HG03139 (cell line): ENCODE data around the gene ISLR.

ENCODE experiments used
- ATAC-seq: cut with Tn5 transposase; IDR thresholded peaks from one replicate; pipeline ENCODE4 v1.9.1; 2021; ENCODE audit not compliant: unreplicated experiment

The ISLR gene

GRCh38 chr15:74209997-74210671 is 36.6 kb downstream of the ISLR start:
- no peak for ATAC-seq

- no peak for ATAC-seq
These were observed 37.2 kb downstream of the ISLR start for GRCh38 chr15:74210729-74211128.

GRCh38 chr15:74211656-74212055 is 38.1 kb downstream of the ISLR start:
- ATAC-seq, result no peak

GRCh38 chr15:74212494-74212893 is 39.0 kb downstream of the ISLR start:
- no peak for ATAC-seq

- no peak for ATAC-seq
These were observed 40.4 kb downstream of the ISLR start for GRCh38 chr15:74213858-74214284.

GRCh38 chr15:74214324-74215021 is 41.0 kb downstream of the ISLR start:
- ATAC-seq, result no peak

GRCh38 chr15:74215958-74216357 is 42.4 kb downstream of the ISLR start:
- no peak for ATAC-seq

- no peak for ATAC-seq
These were observed 43.4 kb downstream of the ISLR start for GRCh38 chr15:74216949-74217348.

GRCh38 chr15:74217907-74218885 is 44.7 kb downstream of the ISLR start:
- ATAC-seq, result no peak

GRCh38 chr15:74220475-74221248 is 47.2 kb downstream of the ISLR start:
- ATAC-seq, result no peak

GRCh38 chr15:74221399-74222239 is 48.1 kb downstream of the ISLR start:
- no peak for ATAC-seq

GRCh38 chr15:74222240-74223119 is 49.0 kb downstream of the ISLR start:
- no peak for ATAC-seq

GRCh38 chr15:74225928-74226327 is 52.4 kb downstream of the ISLR start:
- ATAC-seq, result no peak
